SK-N-SH (cell line): ENCODE data around the gene CPEB3.

Experiments used
- EP300 ChIP-seq, 2 experiments: IDR thresholded peaks; 2 replicates each; pipeline versions ENCODE4 v1.4.0 to v1.6.1; 2012; ENCODE audit warnings: borderline replicate concordance in 1 of 2, low read depth in 1 of 2, low read length in 1 of 2
- SIN3A ChIP-seq: IDR thresholded peaks from 2 replicates; pipeline ENCODE4 v1.6.1; 2012; ENCODE audit warnings: low read depth, mild to moderate bottlenecking, low read length, moderate library complexity, borderline replicate concordance
- TF ChIP-seq, protein P1 (sequence below): IDR thresholded peaks from 2 replicates; pipeline ENCODE4; 2012
- TF ChIP-seq, protein P2 (sequence below): fragments of 200-600 bp; sonication (generic); IDR thresholded peaks from 2 replicates; pipeline ENCODE4 v1.6.1; 2017; ENCODE audit warnings: antibody characterized with exemption, mild to moderate bottlenecking, moderate library complexity
- TF ChIP-seq, protein P3 (sequence below): IDR thresholded peaks from 2 replicates; pipeline ENCODE4 v1.4.0; 2012; ENCODE audit warnings: low read depth, borderline replicate concordance

DNA sequence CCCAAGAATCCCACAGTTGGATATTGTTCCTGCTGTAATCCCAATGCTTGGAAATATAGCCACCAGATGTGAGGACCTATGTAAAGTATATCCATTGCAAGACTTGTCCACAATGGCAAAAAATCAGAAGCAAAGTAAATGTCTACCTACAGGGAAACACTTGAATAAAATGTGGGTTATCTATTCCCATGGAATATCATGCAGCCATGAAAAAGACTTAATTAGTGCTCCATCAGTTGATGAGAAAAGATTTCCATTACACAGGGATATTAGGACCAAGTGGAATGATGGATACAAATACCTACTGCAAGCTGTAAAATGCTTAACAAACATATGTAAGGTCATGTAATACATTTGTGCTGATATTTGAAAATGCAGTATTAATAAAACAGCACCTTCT, 236.1 kb downstream of the CPEB3 start:
- TF ChIP-seq SIN3A (no peak), EP300 (IDR thresholded peaks at IDR 0.05; ENCODE audit: borderline replicate concordance in 1 of 2, low read depth in 1 of 2, low read length in 1 of 2) (no peak)
- TF ChIP-seq, protein P1, sequence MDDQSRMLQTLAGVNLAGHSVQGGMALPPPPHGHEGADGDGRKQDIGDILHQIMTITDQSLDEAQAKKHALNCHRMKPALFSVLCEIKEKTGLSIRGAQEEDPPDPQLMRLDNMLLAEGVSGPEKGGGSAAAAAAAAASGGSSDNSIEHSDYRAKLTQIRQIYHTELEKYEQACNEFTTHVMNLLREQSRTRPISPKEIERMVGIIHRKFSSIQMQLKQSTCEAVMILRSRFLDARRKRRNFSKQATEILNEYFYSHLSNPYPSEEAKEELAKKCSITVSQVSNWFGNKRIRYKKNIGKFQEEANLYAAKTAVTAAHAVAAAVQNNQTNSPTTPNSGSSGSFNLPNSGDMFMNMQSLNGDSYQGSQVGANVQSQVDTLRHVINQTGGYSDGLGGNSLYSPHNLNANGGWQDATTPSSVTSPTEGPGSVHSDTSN: no peak
- TF ChIP-seq, protein P2, sequence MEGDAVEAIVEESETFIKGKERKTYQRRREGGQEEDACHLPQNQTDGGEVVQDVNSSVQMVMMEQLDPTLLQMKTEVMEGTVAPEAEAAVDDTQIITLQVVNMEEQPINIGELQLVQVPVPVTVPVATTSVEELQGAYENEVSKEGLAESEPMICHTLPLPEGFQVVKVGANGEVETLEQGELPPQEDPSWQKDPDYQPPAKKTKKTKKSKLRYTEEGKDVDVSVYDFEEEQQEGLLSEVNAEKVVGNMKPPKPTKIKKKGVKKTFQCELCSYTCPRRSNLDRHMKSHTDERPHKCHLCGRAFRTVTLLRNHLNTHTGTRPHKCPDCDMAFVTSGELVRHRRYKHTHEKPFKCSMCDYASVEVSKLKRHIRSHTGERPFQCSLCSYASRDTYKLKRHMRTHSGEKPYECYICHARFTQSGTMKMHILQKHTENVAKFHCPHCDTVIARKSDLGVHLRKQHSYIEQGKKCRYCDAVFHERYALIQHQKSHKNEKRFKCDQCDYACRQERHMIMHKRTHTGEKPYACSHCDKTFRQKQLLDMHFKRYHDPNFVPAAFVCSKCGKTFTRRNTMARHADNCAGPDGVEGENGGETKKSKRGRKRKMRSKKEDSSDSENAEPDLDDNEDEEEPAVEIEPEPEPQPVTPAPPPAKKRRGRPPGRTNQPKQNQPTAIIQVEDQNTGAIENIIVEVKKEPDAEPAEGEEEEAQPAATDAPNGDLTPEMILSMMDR: no peak
- TF ChIP-seq, protein P3, sequence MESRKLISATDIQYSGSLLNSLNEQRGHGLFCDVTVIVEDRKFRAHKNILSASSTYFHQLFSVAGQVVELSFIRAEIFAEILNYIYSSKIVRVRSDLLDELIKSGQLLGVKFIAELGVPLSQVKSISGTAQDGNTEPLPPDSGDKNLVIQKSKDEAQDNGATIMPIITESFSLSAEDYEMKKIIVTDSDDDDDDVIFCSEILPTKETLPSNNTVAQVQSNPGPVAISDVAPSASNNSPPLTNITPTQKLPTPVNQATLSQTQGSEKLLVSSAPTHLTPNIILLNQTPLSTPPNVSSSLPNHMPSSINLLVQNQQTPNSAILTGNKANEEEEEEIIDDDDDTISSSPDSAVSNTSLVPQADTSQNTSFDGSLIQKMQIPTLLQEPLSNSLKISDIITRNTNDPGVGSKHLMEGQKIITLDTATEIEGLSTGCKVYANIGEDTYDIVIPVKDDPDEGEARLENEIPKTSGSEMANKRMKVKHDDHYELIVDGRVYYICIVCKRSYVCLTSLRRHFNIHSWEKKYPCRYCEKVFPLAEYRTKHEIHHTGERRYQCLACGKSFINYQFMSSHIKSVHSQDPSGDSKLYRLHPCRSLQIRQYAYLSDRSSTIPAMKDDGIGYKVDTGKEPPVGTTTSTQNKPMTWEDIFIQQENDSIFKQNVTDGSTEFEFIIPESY: no peak
